Effector CD8-positive, alpha-beta T cell (primary cell): ENCODE data around the gene MAGEA4.
"Not testable (repeated sequence)": the region's sequence is repeated elsewhere in the genome, so short reads cannot be mapped to it uniquely, and the experiment has no call there.

Experiments
- DNase-seq: peaks from one replicate; lab custom pipeline; 2025; lab: John Stamatoyannopoulos, UW
- total RNA-seq, 4 experiments: gene quantifications; one replicate each; lab custom pipeline; 2026; lab: John Stamatoyannopoulos, UW

Gene MAGEA4
- 0 reads per million in 4 experiments for total RNA-seq

GRCh38 chrX:151912780-151913179, at the start of gene MAGEA4:
Gene MAGEA4, plus strand, starts transcription at chrX:151912889. Its CDS starts 10,776 bp downstream, at chrX:151923665.
- DNase-seq = no peak

GRCh38 chrX:151870602-151871001, 42.1 kb upstream of the MAGEA4 start:
- no peak for DNase-seq

GRCh38 chrX:151871244-151871643, 41.4 kb upstream of the MAGEA4 start:
- no peak for DNase-seq

GRCh38 chrX:151873096-151873495, 39.6 kb upstream of the MAGEA4 start:
- DNase-seq = no peak

GRCh38 chrX:151875270-151876026, 37.2 kb upstream of the MAGEA4 start:
- no peak for DNase-seq

GRCh38 chrX:151878574-151878973, 34.1 kb upstream of the MAGEA4 start:
- no peak for DNase-seq

- no peak for DNase-seq
Observed at GRCh38 chrX:151879856-151880255, 32.8 kb upstream of the MAGEA4 start.

- DNase-seq = no peak
Observed at GRCh38 chrX:151880895-151881294, 31.8 kb upstream of the MAGEA4 start.

- DNase-seq = no peak
Observed at GRCh38 chrX:151889421-151889820, 23.3 kb upstream of the MAGEA4 start.

- DNase-seq = no peak
Observed at GRCh38 chrX:151896734-151897474, 15.8 kb upstream of the MAGEA4 start.

- DNase-seq = no peak
Observed at GRCh38 chrX:151899622-151900021, 13.1 kb upstream of the MAGEA4 start.

- no peak for DNase-seq
Observed at GRCh38 chrX:151901826-151902225, 10.9 kb upstream of the MAGEA4 start.

- no peak for DNase-seq
Observed at GRCh38 chrX:151902813-151903591, 9.7 kb upstream of the MAGEA4 start.

- DNase-seq = no peak
Observed at GRCh38 chrX:151904989-151905388, 7.7 kb upstream of the MAGEA4 start.

- DNase-seq = no peak
Observed at GRCh38 chrX:151912221-151912620, 468 bp upstream of the MAGEA4 start.

- DNase-seq = not testable (repeated sequence)
Observed at GRCh38 chrX:151918736-151919135, 6.0 kb downstream of the MAGEA4 start.

GRCh38 chrX:151919610-151920009, 6.9 kb downstream of the MAGEA4 start:
- no peak for DNase-seq

GRCh38 chrX:151920101-151920500, 7.4 kb downstream of the MAGEA4 start:
- DNase-seq = no peak

- DNase-seq = no peak
Observed at GRCh38 chrX:151920530-151920929, 7.8 kb downstream of the MAGEA4 start.

GRCh38 chrX:151921292-151921691, 8.6 kb downstream of the MAGEA4 start:
- DNase-seq = no peak

- no peak for DNase-seq
Observed at GRCh38 chrX:151921866-151922265, 9.2 kb downstream of the MAGEA4 start.

GRCh38 chrX:151922692-151923091, 10.0 kb downstream of the MAGEA4 start:
- DNase-seq = no peak
